ENCODE results near the gene APOO. TPM values are rescaled to one million over a fixed set of nuclear protein-coding genes. Genes with fewer than 3 reads are reported as not detected.

The APOO gene
- polyA plus RNA-seq, 4 donors = 35.3 to 43.1 (median 40.8) TPM

DNA sequence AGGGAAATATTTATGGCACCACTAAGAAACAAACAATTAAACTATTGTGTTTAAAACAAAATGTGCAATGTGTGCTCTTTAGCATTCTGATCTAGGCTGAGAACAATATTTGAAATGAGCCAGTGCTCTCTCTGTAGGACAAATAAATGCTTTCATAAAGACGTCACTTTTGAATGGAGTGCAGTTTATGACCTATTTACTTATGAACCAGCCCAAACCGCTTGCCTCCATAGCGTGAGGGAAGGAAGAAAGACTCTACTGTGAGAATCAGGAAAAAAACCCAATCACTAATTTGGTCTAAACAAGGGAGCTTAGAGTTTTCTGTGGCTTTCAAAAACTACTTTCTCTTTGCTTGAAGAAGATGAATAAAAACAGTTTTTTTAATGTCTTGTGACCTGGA, 85.3 kb downstream of the APOO start:
- DNase-seq (ENCODE audit: low read depth in 4 of 4, low spot score in 3 of 4) = no peak

- no peak for DNase-seq (ENCODE audit: low read depth in 4 of 4, low spot score in 3 of 4)
Observed at GRCh38 chrX:23821847-23822246, 85.9 kb downstream of the APOO start.

DNA sequence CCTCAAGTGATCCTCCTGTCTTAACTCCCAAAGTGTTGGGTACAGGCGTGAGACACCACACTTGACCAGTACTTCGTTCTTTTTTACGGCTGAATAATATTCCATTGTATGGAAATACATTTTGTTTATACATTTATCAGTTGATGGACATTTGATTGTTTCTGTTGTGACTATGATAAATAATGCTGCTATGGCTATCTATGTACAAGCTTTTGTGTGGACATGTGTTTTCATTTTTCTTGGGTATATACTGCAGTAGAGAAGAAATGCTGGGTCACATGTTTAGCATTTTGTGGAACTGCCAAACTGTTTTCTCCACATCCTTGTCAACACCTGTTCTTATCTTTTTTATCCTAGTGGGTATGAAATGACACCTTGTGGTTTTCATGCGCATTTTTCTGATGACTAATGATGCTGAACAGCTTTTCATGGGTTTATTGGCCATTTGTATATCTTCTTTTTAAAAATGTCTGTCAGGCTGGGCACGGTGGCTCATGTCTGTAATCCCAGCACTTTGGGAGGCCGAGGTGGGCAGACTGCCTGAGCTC, 87.4 kb downstream of the APOO start:
- DNase-seq (ENCODE audit: low read depth in 4 of 4, low spot score in 3 of 4) = no peak

- DNase-seq (ENCODE audit: low read depth in 4 of 4, low spot score in 3 of 4) = no peak
Observed at GRCh38 chrX:23819385-23820234, 88.1 kb downstream of the APOO start.

GRCh38 chrX:23817979-23818336, 89.8 kb downstream of the APOO start:
- no peak for DNase-seq (ENCODE audit: low read depth in 4 of 4, low spot score in 3 of 4)

DNA sequence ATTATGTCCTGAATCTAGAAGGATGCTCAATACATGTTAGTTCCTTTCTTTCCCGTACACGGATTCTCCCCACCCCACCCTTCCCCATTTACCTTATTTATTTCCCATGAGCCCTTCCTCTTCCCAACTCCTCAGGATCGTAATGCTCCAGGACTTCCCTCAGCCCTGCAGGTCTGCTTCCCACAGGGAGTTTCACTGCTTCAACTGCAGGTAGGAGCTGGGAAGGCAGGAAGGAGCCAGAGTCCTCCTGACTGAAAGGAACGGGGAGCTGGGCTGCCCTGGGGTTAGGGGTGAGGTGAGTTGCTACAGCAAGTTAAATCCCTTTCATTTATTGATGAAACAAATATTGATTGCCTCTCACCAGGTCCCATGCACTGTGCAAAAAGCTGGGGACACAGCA, 91.6 kb downstream of the APOO start:
- no peak for DNase-seq (ENCODE audit: low read depth in 4 of 4, low spot score in 3 of 4)

DNA sequence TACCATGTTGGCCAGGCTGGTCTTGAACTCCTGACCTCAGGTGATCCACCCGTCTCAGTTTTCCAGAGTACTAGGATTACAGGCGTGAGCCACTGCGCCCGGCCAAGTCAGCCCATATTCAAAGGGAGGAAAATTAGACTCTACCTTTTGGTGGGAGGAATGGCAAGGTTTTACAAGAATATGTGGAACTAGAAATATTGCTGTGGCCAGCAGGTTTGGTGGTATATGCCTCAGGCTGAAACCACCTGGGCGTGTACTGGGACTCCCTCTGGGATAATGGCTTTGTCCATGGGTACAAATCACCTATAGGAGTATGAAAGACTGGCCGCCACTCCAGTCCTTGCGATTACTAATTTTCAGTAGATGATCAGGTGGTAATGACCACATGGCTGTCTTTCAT, 92.4 kb downstream of the APOO start:
- DNase-seq (ENCODE audit: low read depth in 4 of 4, low spot score in 3 of 4) = no peak

DNA sequence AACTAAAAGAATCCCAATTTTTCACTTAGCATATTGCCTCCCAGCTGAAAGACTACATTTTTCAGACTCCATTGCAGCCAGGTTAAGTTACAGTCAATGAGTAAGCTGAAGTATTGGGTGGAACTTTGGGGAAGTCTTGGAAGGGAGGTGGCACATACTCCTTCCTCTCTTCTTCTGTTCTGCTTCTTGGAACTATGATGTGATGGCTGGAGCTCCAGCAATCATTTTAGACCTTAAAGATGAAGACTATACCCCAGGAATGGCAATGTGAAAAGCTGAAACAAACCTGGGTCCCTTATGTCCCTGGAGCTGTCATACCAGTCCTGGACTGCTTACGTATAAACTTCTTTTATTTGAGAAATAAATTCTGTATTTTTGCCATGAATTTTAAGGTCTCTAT, 93.9 kb downstream of the APOO start:
- DNase-seq (ENCODE audit: low read depth in 4 of 4, low spot score in 3 of 4) = no peak

DNA sequence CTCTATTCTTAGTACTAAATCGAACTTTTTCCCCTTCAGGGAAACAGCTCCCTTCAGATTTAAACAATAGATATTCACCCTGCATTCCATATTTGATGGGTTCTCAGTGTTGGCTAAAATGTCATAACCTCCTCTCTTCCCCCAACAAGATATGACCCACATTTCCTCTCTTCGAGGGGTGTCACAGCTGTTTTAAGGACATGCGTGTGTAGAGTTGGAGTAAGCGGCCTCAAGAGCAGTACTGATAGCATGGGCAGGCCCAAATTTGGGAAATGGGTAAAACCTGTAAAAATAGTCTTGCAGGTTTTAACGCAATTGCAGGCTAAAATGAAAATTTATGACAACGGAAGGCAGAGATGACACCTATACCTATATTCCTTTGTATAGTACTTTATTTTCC, 96.1 kb downstream of the APOO start:
- DNase-seq (ENCODE audit: low read depth in 4 of 4, low spot score in 3 of 4) = no peak

- no peak for DNase-seq (ENCODE audit: low read depth in 4 of 4, low spot score in 3 of 4)
Observed at GRCh38 chrX:23811108-23811651, 96.6 kb downstream of the APOO start.

DNA sequence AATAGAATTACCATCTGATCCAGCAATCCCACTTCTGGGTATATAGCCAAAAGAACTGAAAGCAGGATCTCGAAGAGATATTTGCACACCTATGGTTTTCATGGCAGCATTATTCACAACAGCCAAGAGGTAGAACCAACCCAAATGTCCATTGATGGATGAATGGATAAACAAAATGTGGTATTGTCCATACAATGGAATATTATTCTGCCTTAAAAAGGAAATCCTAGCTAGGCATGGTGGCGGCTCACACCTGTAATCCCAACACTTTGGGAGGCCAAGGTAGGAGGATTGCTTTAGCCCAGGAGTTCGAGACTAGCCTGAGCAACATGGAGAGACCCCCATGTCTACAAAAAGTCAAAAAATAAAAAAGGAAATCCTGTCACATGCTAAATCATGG, 97.5 kb downstream of the APOO start:
- DNase-seq (ENCODE audit: low read depth in 4 of 4, low spot score in 3 of 4) = no peak

DNA sequence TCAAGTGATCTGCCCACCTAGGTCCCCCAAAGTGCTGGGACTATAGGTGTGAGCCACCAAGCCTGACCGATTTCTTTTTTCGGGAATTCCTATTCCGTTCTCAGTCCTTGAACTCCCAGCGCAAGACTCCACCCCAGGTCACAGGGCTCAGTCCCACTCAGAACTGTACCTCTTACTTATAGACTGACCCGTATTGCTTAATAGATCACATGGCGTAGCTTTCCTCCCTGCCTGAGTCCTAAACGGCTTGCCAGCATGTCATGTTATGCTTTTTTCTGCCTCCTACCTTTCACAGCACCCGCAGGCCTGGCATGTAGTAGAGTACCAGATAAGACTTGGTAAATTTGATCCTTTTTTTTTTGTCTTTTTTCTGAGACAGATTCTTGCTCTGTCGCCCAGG, 102.3 kb downstream of the APOO start:
- no peak for DNase-seq (ENCODE audit: low read depth in 4 of 4, low spot score in 3 of 4)

- DNase-seq (ENCODE audit: low read depth in 4 of 4, low spot score in 3 of 4) = no peak
Observed at GRCh38 chrX:23804578-23804977, 103.2 kb downstream of the APOO start.

DNA sequence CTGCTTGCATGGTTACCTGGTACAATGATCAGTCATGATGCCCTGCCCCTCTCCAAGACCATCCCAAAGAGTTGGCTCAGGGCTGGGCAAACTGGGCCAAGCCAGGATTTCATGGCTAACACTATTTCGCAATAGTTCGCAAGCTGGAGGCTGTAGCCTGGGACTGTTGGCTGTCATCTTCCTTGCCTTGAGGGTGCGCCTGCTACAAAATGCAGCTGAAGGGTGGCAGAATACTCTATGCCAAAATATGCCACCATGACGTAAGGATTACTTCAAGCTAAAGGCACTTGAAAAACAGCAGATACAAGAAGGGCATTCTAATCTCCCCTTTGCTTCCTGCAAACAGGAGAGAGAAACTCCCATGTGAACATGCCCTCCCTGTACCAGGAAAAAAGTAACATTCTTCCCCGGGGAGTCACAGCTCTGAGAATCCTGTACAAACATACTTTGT, 103.8 kb downstream of the APOO start:
- DNase-seq (ENCODE audit: low read depth in 4 of 4, low spot score in 3 of 4) = no peak

DNA sequence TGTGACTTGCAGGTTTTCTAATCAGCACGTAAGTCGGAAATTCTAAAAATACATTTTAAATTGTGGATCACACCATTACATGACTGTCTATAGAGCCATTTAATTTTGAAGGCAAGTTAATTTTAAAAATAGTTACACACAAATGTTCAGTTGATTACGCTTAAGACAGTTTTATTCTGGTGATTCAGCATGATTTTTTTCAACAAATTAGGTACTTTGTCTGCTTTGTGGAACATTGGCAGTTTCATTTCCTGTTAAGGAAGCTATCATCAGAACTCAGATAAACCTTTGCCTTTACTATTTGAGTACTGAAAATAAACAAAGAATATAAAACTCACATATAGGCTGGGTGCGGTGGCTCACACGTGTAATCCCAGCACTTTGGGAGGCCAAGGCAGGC, 105.3 kb downstream of the APOO start:
- no peak for DNase-seq (ENCODE audit: low read depth in 4 of 4, low spot score in 3 of 4)

DNA sequence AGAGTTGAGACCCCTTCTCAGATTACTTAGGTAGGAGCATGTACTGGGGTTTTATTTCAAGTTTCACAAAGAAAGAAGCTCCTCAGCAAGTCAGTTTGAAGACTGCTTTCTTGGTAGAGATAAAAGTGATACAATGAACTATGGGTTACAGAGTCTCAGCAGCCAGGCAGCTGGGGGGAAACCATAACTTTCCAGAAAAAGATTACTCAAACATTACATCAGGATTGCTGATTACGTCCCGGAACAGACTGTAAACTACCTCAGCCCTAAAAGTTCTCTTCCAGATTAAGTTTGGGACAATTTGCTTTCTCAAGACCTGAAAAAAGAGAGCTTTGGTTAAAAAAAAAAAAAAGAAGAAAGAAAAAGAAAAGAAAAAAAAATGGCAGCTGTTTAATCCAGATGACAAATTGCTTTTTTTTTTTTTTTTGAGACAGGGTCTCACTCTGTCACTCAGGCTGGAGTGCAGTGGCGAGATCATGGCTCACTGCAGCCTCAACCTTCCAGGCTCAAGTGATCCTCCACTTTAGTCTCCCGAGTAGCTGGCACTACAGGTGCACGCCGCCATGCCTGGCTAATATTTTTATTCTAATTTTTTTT, 108.2 kb downstream of the APOO start:
- no peak for DNase-seq (ENCODE audit: low read depth in 4 of 4, low spot score in 3 of 4)

DNA sequence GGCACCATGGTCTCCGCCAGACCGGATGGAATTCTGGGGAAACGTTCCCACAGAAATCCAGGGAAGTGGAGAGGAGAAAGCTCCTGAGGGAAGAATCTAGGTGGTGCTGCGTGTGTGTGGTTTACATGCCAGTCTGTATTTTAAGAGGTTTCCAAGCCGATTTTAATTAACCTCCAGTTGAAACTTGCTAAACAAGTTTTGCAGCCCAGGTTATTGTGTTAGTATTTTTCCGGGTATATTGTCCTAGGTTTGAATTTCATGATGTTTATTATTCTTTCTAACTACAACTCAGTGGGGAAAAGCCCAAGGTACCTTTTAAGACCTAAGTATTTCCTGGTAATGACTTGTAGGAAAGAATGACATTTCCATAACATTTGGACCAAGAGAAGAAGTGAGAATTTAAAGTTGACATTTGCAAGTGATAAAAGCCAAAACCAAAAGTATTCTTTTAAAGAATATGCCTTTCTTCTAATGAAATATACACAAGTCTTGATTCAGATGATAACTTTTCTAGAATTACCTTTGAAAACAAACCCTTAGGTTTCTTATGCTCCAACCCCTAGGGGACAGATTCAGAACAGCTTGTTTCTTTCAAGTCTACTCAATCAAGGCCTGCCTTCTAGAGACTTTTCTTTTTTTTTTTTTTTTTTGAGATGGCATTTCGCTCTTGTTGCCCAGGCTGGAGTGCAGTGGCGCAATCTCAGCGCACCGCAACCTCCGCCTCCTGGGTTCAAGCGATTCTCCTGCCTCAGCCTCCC, 110.2 kb downstream of the APOO start:
- DNase-seq (ENCODE audit: low read depth in 4 of 4, low spot score in 3 of 4) = no peak

DNA sequence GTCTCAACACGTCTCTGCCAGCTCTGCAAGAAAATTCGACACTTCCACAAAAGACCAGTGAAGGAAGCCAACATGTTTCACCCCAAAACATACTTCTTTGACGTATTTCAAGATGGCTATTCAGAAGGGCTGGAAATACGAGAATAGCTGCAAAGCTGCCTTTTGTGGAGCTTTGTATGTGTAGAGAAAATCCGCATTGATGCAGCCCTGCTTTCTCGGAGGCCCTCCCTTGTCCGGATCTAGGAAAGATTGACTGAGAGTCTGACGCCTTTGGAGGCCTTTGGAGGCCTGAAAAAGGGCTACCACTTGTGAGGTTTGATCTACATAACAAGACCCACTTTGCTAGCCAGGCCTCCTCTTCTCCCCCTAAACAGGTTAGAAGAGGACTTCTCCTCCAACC, 112.5 kb downstream of the APOO start:
- no peak for DNase-seq (ENCODE audit: low read depth in 4 of 4, low spot score in 3 of 4)

GRCh38 chrX:23792861-23793553, 114.7 kb downstream of the APOO start:
- no peak for DNase-seq (ENCODE audit: low read depth in 4 of 4, low spot score in 3 of 4)

GRCh38 chrX:23790155-23790497, 117.6 kb downstream of the APOO start:
- DNase-seq (ENCODE audit: low read depth in 4 of 4, low spot score in 3 of 4) = no peak
